Thyroid gland (tissue), 4 donors: ENCODE results near the gene CLRN3.

Experiments
- POLR2A ChIP-seq, 2 donors: fragments of 450-650 bp; IDR thresholded peaks; one replicate each; pipeline ENCODE4 v1.6.1; 2017; ENCODE audit warnings: antibody characterized with exemption in 2 of 2, mild to moderate bottlenecking in 2 of 2, moderate library complexity in 1 of 2
- TF ChIP-seq, protein P1 (sequence below), 6 experiments: fragments of 200-600 bp in 3 of 6; fragments of 450-650 bp in 3 of 6; sonication (generic) in 3 of 6; IDR thresholded peaks; one replicate each; pipeline ENCODE4 v1.5.1; 2016 to 2019; ENCODE audit warnings: antibody characterized with exemption in 6 of 6, mild to moderate bottlenecking in 2 of 6, inconsistent platforms in 1 of 6, moderate library complexity in 1 of 6

GRCh38 chr10:127897177-127897576 lies 4.4 kb upstream of the CLRN3 start:
- TF ChIP-seq, protein P1, sequence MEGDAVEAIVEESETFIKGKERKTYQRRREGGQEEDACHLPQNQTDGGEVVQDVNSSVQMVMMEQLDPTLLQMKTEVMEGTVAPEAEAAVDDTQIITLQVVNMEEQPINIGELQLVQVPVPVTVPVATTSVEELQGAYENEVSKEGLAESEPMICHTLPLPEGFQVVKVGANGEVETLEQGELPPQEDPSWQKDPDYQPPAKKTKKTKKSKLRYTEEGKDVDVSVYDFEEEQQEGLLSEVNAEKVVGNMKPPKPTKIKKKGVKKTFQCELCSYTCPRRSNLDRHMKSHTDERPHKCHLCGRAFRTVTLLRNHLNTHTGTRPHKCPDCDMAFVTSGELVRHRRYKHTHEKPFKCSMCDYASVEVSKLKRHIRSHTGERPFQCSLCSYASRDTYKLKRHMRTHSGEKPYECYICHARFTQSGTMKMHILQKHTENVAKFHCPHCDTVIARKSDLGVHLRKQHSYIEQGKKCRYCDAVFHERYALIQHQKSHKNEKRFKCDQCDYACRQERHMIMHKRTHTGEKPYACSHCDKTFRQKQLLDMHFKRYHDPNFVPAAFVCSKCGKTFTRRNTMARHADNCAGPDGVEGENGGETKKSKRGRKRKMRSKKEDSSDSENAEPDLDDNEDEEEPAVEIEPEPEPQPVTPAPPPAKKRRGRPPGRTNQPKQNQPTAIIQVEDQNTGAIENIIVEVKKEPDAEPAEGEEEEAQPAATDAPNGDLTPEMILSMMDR (IDR thresholded peaks at IDR 0.05) = no peak
- no peak for TF ChIP-seq POLR2A (IDR thresholded peaks at IDR 0.05)
